ENCODE measurements around the gene RECK.

- TF ChIP-seq EZH2 (IDR thresholded peaks at IDR 0.05; ENCODE audit: low read depth), result no peak
- TF ChIP-seq CTCF (conservative IDR thresholded peaks at IDR 0.05), result no peak
Measured at GRCh38 chr9:36173861-36174260, 137.1 kb downstream of the RECK start.

Data from PC-9 (cell line).